OCI-LY3 (cell line): ENCODE measurements around the gene RPL23.

Experiments used
- EZH2phosphoT487 ChIP-seq: fragments of 200-600 bp; shearing (Covaris generic); IDR thresholded peaks from 2 replicates; pipeline ENCODE4 v1.6.1; 2018; ENCODE audit warnings: antibody characterized with exemption, mixed run types, low read depth
- TF ChIP-seq, protein P1 (sequence below): fragments of 200-600, 300-600 bp; sonication (generic); IDR thresholded peaks from 2 replicates; pipeline ENCODE4 v1.5.1; 2014; ENCODE audit warnings: antibody characterized with exemption, low read length, low read depth

DNA sequence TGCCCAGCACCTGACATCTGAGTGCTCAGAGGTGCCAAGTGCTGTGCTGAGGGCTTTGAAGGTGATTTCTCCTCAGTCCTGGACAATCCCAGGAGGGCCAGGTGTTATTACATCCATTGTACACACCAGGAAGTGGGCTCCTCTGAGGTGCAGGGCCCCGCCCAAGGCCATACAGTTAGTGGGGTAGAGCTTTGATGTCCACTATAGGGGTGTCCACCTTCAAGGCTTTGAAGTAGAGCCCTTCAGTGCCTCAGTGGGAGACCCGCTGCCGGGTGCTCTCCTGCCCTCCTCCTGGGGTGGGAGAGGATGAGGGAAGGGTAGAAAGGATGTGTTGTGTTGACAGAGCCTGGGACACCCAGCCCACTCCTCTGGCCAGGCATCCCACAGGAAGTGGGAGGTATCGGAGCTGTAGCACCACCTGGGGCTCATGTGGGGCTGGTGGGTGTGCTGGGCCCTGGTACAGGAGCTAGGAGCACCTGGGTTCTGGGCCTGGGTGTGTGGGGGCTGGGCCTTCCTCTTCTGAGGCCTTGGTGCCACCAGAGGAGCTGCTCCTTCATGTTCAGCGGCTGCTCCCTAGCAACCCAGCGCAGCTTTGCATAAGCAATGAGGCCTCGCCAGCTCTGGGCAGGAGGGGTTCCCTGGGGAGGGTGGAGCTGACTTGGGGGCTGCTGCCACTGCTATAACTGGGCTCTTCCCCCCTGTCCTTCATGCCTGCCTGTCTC lies 23.8 kb upstream of the RPL23 start:
- TF ChIP-seq, protein P1, sequence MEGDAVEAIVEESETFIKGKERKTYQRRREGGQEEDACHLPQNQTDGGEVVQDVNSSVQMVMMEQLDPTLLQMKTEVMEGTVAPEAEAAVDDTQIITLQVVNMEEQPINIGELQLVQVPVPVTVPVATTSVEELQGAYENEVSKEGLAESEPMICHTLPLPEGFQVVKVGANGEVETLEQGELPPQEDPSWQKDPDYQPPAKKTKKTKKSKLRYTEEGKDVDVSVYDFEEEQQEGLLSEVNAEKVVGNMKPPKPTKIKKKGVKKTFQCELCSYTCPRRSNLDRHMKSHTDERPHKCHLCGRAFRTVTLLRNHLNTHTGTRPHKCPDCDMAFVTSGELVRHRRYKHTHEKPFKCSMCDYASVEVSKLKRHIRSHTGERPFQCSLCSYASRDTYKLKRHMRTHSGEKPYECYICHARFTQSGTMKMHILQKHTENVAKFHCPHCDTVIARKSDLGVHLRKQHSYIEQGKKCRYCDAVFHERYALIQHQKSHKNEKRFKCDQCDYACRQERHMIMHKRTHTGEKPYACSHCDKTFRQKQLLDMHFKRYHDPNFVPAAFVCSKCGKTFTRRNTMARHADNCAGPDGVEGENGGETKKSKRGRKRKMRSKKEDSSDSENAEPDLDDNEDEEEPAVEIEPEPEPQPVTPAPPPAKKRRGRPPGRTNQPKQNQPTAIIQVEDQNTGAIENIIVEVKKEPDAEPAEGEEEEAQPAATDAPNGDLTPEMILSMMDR, result no peak
- no peak for TF ChIP-seq EZH2phosphoT487
